ENCODE measurements around the gene KLF16.

The KLF16 gene

DNA sequence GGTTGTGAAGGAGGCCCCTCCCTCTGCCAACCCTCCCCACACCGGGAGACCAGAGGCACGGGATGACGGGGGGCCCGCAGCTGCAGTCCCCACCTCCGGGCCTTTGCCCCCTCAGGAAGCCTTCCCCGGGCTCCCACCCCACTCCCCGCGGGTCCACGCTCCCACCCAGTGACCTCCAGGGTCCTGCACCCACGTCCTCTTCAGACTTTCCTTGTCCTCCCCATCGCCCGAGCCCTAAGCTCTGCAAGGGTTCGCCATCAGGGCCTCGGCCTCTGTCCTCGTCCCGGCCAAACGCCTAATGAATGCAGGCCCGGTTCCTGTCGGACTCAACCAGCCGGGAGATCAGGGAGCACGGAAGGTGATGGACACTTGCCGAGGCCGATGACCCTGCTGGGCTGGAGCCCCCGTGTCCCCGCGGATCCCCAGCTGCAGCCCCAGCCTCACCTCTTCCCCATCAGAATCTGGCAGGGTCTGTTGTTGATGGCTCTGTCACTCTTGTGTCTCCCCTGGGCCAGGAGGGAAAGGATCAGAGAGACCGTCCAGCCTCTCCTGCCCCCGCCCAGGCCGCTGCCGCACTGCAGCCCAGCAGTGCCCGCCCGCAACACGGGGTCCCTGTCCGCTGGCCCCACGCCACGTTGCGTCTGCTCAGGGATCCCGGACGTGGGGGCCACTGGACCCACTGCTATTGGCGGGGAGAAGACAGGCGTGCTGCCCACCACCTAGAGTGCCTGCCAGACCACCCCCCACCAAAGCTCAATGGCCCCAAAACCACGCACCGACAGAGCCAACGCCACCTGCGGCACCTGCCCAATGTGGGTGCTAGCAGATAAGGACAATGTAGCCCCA lies 57.0 kb downstream of the KLF16 start:
- no peak for DNase-seq (ENCODE audit: low read depth)
- TF ChIP-seq, protein P1, sequence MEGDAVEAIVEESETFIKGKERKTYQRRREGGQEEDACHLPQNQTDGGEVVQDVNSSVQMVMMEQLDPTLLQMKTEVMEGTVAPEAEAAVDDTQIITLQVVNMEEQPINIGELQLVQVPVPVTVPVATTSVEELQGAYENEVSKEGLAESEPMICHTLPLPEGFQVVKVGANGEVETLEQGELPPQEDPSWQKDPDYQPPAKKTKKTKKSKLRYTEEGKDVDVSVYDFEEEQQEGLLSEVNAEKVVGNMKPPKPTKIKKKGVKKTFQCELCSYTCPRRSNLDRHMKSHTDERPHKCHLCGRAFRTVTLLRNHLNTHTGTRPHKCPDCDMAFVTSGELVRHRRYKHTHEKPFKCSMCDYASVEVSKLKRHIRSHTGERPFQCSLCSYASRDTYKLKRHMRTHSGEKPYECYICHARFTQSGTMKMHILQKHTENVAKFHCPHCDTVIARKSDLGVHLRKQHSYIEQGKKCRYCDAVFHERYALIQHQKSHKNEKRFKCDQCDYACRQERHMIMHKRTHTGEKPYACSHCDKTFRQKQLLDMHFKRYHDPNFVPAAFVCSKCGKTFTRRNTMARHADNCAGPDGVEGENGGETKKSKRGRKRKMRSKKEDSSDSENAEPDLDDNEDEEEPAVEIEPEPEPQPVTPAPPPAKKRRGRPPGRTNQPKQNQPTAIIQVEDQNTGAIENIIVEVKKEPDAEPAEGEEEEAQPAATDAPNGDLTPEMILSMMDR (IDR thresholded peaks at IDR 0.05; ENCODE audit: low read depth, low read length, missing control alignments) = no peak
- H3K4me3 ChIP-seq (ENCODE audit: low read depth, low read length) = no peak overlapping the region
- in situ Hi-C loops (cut with HindIII; ENCODE audit: low sequenced_read_pairs) = no loop called here

DNA sequence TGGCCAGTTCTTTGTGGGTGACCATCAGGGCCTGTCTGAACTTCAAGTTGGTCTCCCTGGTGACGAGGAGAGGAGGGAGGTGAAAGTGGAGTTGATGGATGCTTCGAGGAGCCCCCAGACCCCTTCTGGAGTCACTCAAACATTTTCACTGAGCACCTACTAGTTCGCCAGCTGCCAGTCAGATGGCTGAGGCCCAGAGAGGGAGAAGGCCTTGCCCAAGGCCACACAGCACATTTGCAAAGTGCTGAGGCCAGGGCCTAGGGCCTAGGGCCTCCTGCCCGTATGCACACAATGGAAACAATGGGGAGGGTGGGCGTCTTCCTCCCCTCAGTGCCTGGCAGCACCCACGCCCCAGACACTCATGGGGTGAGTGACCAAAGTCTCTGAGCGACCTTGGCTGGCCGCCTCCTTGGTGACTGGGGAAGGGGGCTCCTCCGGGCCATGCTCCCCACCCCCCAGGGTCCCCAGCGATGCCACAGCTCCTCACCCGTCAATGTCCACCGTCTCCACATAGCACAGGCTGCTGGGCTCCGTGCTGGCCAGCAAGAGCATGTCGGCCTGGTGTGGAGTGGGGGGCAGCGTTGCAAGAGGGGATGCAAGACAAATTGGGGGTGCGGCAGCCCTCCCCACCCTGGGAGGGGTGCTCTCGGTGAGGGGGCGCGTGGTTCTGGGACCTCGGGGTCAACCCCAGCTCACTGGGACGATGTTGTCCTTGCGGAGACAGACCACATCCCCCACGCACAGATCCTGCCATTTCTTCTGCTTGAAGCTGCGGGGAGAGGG lies 57.8 kb downstream of the KLF16 start:
- in situ Hi-C loops (cut with HindIII; ENCODE audit: low sequenced_read_pairs) = no loop called here
- TF ChIP-seq, protein P1 (IDR thresholded peaks at IDR 0.05; ENCODE audit: low read depth, low read length, missing control alignments) = no peak
- no peak overlapping the region for H3K4me3 ChIP-seq (ENCODE audit: low read depth, low read length)
- no peak for DNase-seq (ENCODE audit: low read depth)

DNA sequence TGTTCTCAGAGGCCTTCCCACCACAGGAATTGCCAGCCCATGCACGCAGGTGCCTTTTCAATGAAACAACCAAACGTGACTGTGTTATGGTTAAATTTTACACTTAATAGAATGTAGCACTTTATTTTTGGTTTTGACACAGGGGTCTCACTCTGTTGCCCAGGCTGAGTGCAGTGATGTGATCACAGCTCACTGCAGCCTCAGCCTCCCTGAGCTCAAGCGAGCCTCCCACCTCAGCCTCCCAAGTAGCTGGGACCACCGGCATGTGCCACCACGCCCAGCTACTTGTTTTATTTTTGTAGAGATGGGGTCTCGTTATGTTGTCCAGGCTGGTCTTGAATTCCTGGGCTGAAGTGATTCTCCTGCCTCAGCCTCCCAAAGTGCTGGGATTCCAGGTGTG lies 58.5 kb downstream of the KLF16 start:
- no peak for DNase-seq (ENCODE audit: low read depth)
- TF ChIP-seq, protein P1 (IDR thresholded peaks at IDR 0.05; ENCODE audit: low read depth, low read length, missing control alignments) = no peak
- in situ Hi-C loops (cut with HindIII; ENCODE audit: low sequenced_read_pairs) = no loop called here
- H3K4me3 ChIP-seq (ENCODE audit: low read depth, low read length) = no peak overlapping the region

Measured in astrocyte of the cerebellum (primary cell).